GM19023 (cell line): ENCODE measurements around the gene FARP1.
"Not testable (repeated sequence)": the region's sequence is repeated elsewhere in the genome, so short reads cannot be mapped to it uniquely, and the experiment has no call there.

Experiments
- ATAC-seq: cut with Tn5 transposase; IDR thresholded peaks from one replicate; pipeline ENCODE4 v1.9.1; 2021; ENCODE audit warnings: mild to moderate bottlenecking, moderate library complexity; ENCODE audit not compliant: unreplicated experiment

The FARP1 gene

GRCh38 chr13:98411617-98412265, 268.8 kb downstream of the FARP1 start:
- ATAC-seq: no peak

GRCh38 chr13:98413278-98413677, 270.4 kb downstream of the FARP1 start:
- ATAC-seq: not testable (repeated sequence)

- ATAC-seq: no peak
Observed at GRCh38 chr13:98413796-98414195, 270.9 kb downstream of the FARP1 start.

- ATAC-seq: no peak
Observed at GRCh38 chr13:98415326-98416070, 272.6 kb downstream of the FARP1 start.

- ATAC-seq: no peak
Observed at GRCh38 chr13:98416408-98416807, 273.5 kb downstream of the FARP1 start.

GRCh38 chr13:98419786-98420553, 277.1 kb downstream of the FARP1 start:
- no peak for ATAC-seq

- no peak for ATAC-seq
Observed at GRCh38 chr13:98420554-98421175, 277.8 kb downstream of the FARP1 start.

- no peak for ATAC-seq
Observed at GRCh38 chr13:98422046-98422445, 279.2 kb downstream of the FARP1 start.

GRCh38 chr13:98423417-98423816, 280.5 kb downstream of the FARP1 start:
- ATAC-seq: no peak

- ATAC-seq: no peak
Observed at GRCh38 chr13:98427331-98427995, 284.6 kb downstream of the FARP1 start.

- ATAC-seq: no peak
Observed at GRCh38 chr13:98428256-98428966, 285.5 kb downstream of the FARP1 start.

GRCh38 chr13:98429081-98429480, 286.2 kb downstream of the FARP1 start:
- ATAC-seq: no peak

GRCh38 chr13:98429531-98429930, 286.6 kb downstream of the FARP1 start:
- no peak for ATAC-seq

GRCh38 chr13:98429977-98430736, 287.3 kb downstream of the FARP1 start:
- ATAC-seq: no peak

- no peak for ATAC-seq
Observed at GRCh38 chr13:98432638-98433037, 289.7 kb downstream of the FARP1 start.

- ATAC-seq: no peak
Observed at GRCh38 chr13:98433654-98434053, 290.8 kb downstream of the FARP1 start.

GRCh38 chr13:98434060-98434459, 291.2 kb downstream of the FARP1 start:
- no peak for ATAC-seq

- ATAC-seq: no peak
Observed at GRCh38 chr13:98435376-98435775, 292.5 kb downstream of the FARP1 start.

- ATAC-seq: no peak
Observed at GRCh38 chr13:98436233-98436910, 293.5 kb downstream of the FARP1 start.
